Ishikawa (cell line): Measurements from ENCODE around the gene SDCCAG8.

Experiments used
- CEBPB ChIP-seq: IDR thresholded peaks from 2 replicates; pipeline ENCODE4 v1.6.1; 2012
- CREB1 ChIP-seq: IDR thresholded peaks from 2 replicates; pipeline ENCODE4 v1.6.1; 2012; ENCODE audit warnings: low read depth
- EGR1 ChIP-seq: IDR thresholded peaks from 2 replicates; pipeline ENCODE4 v1.6.1; 2012
- EP300 ChIP-seq: IDR thresholded peaks from 2 replicates; pipeline ENCODE4 v1.6.1; 2012; ENCODE audit warnings: borderline replicate concordance
- FOXM1 ChIP-seq: IDR thresholded peaks from 2 replicates; pipeline ENCODE4 v1.6.1; 2012; ENCODE audit warnings: low read depth, borderline replicate concordance
- NFIC ChIP-seq: IDR thresholded peaks from 2 replicates; pipeline ENCODE4 v1.6.1; 2012
- RAD21 ChIP-seq: IDR thresholded peaks from 2 replicates; pipeline ENCODE4 v1.6.1; 2012; ENCODE audit warnings: low read depth
- TAF1 ChIP-seq: IDR thresholded peaks from 2 replicates; pipeline ENCODE4 v1.6.1; 2012; ENCODE audit warnings: low read depth, mild to moderate bottlenecking
- TCF12 ChIP-seq: IDR thresholded peaks from 2 replicates; pipeline ENCODE4 v1.6.1; 2012; ENCODE audit warnings: low read depth
- TEAD4 ChIP-seq: IDR thresholded peaks from 2 replicates; pipeline ENCODE4 v1.6.1; 2012
- YY1 ChIP-seq: IDR thresholded peaks from 2 replicates; pipeline ENCODE4 v1.6.1; 2012; ENCODE audit warnings: low read depth
- ZBTB7A ChIP-seq: IDR thresholded peaks from 2 replicates; pipeline ENCODE4 v1.6.1; 2012; ENCODE audit warnings: low read depth
- TF ChIP-seq, protein P1 (sequence below): IDR thresholded peaks from 2 replicates; pipeline ENCODE4 v1.6.1; 2012
- TF ChIP-seq, protein P2 (sequence below): IDR thresholded peaks from 2 replicates; pipeline ENCODE4 v1.6.1; 2012; ENCODE audit warnings: low read depth, mild to moderate bottlenecking
- TF ChIP-seq, protein P3 (sequence below): IDR thresholded peaks from 2 replicates; pipeline ENCODE4 v1.6.1; 2012

Gene SDCCAG8

GRCh38 chr1:243529512-243529911 lies 273.7 kb downstream of the SDCCAG8 start:
- TF ChIP-seq CREB1: no peak

GRCh38 chr1:243535014-243535413 lies 279.2 kb downstream of the SDCCAG8 start:
- TF ChIP-seq, protein P1, sequence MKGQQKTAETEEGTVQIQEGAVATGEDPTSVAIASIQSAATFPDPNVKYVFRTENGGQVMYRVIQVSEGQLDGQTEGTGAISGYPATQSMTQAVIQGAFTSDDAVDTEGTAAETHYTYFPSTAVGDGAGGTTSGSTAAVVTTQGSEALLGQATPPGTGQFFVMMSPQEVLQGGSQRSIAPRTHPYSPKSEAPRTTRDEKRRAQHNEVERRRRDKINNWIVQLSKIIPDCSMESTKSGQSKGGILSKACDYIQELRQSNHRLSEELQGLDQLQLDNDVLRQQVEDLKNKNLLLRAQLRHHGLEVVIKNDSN: no peak
- TF ChIP-seq RAD21 (no peak), TCF12 (no peak), TEAD4 (no peak)

- TF ChIP-seq, protein P2, sequence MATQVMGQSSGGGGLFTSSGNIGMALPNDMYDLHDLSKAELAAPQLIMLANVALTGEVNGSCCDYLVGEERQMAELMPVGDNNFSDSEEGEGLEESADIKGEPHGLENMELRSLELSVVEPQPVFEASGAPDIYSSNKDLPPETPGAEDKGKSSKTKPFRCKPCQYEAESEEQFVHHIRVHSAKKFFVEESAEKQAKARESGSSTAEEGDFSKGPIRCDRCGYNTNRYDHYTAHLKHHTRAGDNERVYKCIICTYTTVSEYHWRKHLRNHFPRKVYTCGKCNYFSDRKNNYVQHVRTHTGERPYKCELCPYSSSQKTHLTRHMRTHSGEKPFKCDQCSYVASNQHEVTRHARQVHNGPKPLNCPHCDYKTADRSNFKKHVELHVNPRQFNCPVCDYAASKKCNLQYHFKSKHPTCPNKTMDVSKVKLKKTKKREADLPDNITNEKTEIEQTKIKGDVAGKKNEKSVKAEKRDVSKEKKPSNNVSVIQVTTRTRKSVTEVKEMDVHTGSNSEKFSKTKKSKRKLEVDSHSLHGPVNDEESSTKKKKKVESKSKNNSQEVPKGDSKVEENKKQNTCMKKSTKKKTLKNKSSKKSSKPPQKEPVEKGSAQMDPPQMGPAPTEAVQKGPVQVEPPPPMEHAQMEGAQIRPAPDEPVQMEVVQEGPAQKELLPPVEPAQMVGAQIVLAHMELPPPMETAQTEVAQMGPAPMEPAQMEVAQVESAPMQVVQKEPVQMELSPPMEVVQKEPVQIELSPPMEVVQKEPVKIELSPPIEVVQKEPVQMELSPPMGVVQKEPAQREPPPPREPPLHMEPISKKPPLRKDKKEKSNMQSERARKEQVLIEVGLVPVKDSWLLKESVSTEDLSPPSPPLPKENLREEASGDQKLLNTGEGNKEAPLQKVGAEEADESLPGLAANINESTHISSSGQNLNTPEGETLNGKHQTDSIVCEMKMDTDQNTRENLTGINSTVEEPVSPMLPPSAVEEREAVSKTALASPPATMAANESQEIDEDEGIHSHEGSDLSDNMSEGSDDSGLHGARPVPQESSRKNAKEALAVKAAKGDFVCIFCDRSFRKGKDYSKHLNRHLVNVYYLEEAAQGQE: no peak
- no peak for TF ChIP-seq ZBTB7A
- no peak for TF ChIP-seq TAF1
- no peak for TF ChIP-seq TCF12
- no peak for TF ChIP-seq YY1
Observed at GRCh38 chr1:243539636-243540035, 283.8 kb downstream of the SDCCAG8 start.

GRCh38 chr1:243542739-243543415 lies 287.0 kb downstream of the SDCCAG8 start:
- TF ChIP-seq FOXM1: no peak
- TF ChIP-seq, protein P3, sequence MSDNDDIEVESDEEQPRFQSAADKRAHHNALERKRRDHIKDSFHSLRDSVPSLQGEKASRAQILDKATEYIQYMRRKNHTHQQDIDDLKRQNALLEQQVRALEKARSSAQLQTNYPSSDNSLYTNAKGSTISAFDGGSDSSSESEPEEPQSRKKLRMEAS: no peak
- TF ChIP-seq CREB1: no peak
- TF ChIP-seq TEAD4: no peak
- no peak for TF ChIP-seq RAD21
- no peak for TF ChIP-seq TCF12
- TF ChIP-seq, protein P2: no peak
- no peak for TF ChIP-seq EP300
- TF ChIP-seq EGR1: no peak
- no peak for TF ChIP-seq TAF1
- TF ChIP-seq CEBPB: no peak
- no peak for TF ChIP-seq NFIC

- TF ChIP-seq, protein P2: no peak
- TF ChIP-seq TAF1 (no peak), EP300 (no peak), TEAD4 (no peak), EGR1 (no peak), CEBPB (no peak), NFIC (no peak), CREB1 (no peak), FOXM1 (no peak), ZBTB7A (no peak), RAD21 (no peak), TCF12 (no peak), YY1 (no peak)
- TF ChIP-seq, protein P1: no peak
- TF ChIP-seq, protein P3: no peak
Observed at GRCh38 chr1:243543501-243543900, 287.7 kb downstream of the SDCCAG8 start.
